GM12892 (cell line): Measurements from ENCODE around the gene IL9R.

Experiments
- POLR2A ChIP-seq: IDR thresholded peaks from 2 replicates; pipeline ENCODE4 v1.6.1; 2011; ENCODE audit warnings: low read depth, low read length, control low read depth
- TAF1 ChIP-seq: IDR thresholded peaks from 2 replicates; pipeline ENCODE4 v1.6.1; 2011; ENCODE audit warnings: low read depth, mild to moderate bottlenecking, control low read depth, low read length, borderline replicate concordance

- TF ChIP-seq POLR2A: no peak
- TF ChIP-seq TAF1: no peak
Measured at GRCh38 chrX:155998116-155998515, 620 bp downstream of the IL9R start.
